Keratinocyte (primary cell): ENCODE data around the gene BFSP1.

Experiments used
- CTCF ChIP-seq, 3 experiments: IDR thresholded peaks in 1 of 3; conservative IDR thresholded peaks in 1 of 3; optimal IDR thresholded peaks in 1 of 3; 2 replicates in 2 of 3; 3 replicates in 1 of 3; pipeline versions ENCODE3 to v1.5.1; 2011; ENCODE audit warnings: low read length in 3 of 3, mild to moderate bottlenecking in 3 of 3, moderate library complexity in 2 of 3, control low read depth in 1 of 3, inconsistent platforms in 1 of 3; ENCODE audit not compliant: insufficient read depth in 2 of 3; ENCODE audit errors: extremely low read depth in 1 of 3
- EZH2 ChIP-seq: IDR thresholded peaks from one replicate; pipeline ENCODE4 v1.6.1; 2012; ENCODE audit warnings: inconsistent platforms, mild to moderate bottlenecking, low read length, moderate library complexity

GRCh38 chr20:17520583-17520982 lies 10.6 kb downstream of the BFSP1 start:
- no peak for TF ChIP-seq CTCF (optimal IDR thresholded peaks at IDR 0.05 in 1 of 3, IDR thresholded peaks at IDR 0.05 in 1 of 3, conservative IDR thresholded peaks at IDR 0.05 in 1 of 3; ENCODE audit: extremely low read depth in 1 of 3, insufficient read depth in 2 of 3, low read length in 3 of 3)
- TF ChIP-seq EZH2 = no peak
